SK-N-MC (cell line): ENCODE data around the gene POLR2H.

Experiments
- EZH2 ChIP-seq: fragments of 200-600 bp; sonication (generic); IDR thresholded peaks from one replicate; pipeline ENCODE4 v1.6.1; 2017; ENCODE audit warnings: antibody characterized with exemption
- FOXP2 ChIP-seq: optimal IDR thresholded peaks from 2 replicates; pipeline ENCODE3; 2011; ENCODE audit warnings: mild to moderate bottlenecking, moderate library complexity; ENCODE audit not compliant: insufficient read depth; ENCODE audit errors: extremely low read length, control extremely low read depth
- POLR2AphosphoS5 ChIP-seq: IDR thresholded peaks from 2 replicates; pipeline ENCODE4 v1.6.1; 2012; ENCODE audit warnings: mild to moderate bottlenecking, low read depth, low read length, borderline replicate concordance

DNA sequence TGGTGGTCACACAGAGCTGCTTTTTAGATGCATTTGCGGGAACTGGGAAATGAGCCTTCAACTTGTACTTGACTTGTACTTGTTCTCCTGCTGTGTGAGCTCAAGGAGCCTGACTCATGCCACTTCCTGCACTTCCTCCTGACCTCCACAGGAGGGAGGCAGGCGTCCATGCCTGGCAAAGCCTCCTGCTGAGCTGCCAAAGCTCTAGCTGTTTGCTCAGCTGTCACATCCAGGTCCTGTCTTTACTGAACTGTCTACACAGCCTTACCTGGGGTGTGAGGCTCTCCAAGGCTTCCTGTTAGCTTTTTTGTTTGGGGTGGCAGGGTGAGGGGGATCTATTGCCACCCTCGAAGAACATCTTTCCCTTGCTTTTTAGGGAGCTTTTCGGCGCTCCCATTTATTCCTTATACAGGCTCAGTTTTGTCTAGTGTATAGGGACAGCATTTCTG, 10.1 kb downstream of the POLR2H start:
- peak; percentile 5 for TF ChIP-seq FOXP2
- TF ChIP-seq POLR2AphosphoS5 = peak; percentile 43
- no peak for TF ChIP-seq EZH2
